Measurements from ENCODE around the gene OSBPL9. TPM values are rescaled to one million over a fixed set of nuclear protein-coding genes. Genes with fewer than 3 reads are reported as not detected.
"Not testable (repeated sequence)": the region's sequence is repeated elsewhere in the genome, so short reads cannot be mapped to it uniquely, and the experiment has no call there.

OSBPL9 gene
- total RNA-seq, 4 donors from 2014 or later = 47.6 to 88.4 (median 56.8) TPM

DNA sequence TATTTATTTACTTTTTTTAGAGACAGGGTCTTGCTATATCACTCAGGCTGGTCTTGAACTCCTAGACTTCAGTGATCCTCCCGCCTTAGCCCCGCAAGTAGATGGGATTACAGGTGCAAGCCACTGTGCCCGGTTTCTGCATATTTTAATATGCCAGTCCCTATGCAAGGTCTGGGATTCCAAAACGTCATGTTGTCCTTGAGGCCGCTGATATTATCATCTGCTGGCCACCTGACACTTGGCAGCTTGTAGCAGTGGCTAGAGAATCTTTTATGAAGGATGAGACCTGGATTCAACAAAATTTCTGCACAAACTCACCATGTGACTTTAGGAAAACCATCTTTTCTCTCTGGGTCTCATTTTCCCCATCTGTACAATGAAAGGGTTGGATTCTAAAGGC lies 32.9 kb upstream of the OSBPL9 start:
- DNase-seq (ENCODE audit: low spot score) = no peak
- ATAC-seq (ENCODE audit: low FRiP score) = no peak
- TF ChIP-seq, protein P1, sequence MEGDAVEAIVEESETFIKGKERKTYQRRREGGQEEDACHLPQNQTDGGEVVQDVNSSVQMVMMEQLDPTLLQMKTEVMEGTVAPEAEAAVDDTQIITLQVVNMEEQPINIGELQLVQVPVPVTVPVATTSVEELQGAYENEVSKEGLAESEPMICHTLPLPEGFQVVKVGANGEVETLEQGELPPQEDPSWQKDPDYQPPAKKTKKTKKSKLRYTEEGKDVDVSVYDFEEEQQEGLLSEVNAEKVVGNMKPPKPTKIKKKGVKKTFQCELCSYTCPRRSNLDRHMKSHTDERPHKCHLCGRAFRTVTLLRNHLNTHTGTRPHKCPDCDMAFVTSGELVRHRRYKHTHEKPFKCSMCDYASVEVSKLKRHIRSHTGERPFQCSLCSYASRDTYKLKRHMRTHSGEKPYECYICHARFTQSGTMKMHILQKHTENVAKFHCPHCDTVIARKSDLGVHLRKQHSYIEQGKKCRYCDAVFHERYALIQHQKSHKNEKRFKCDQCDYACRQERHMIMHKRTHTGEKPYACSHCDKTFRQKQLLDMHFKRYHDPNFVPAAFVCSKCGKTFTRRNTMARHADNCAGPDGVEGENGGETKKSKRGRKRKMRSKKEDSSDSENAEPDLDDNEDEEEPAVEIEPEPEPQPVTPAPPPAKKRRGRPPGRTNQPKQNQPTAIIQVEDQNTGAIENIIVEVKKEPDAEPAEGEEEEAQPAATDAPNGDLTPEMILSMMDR (IDR thresholded peaks at IDR 0.05) = no peak

DNA sequence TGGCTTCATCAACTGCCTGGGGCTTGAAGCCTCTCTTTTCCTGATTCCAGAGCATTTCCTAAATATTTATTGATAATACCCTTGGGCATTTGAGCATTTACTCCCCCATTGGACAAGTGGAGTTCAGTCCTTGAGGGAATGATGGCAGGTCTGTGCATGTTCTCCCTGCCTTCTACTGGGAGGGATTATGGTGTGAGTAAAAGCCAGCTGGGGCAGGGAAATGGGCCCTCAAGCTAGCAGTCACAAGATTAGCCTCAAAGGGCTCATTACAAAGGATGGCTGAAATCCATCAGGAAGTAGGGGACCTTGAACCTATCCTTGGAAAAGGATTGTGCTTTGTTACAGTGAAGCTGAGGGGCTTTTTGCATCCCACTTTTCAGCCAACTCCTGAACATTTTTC lies 24.2 kb upstream of the OSBPL9 start:
- ATAC-seq (ENCODE audit: low FRiP score) = no peak
- TF ChIP-seq, protein P1 (IDR thresholded peaks at IDR 0.05) = no peak
- DNase-seq (ENCODE audit: low spot score) = no peak

DNA sequence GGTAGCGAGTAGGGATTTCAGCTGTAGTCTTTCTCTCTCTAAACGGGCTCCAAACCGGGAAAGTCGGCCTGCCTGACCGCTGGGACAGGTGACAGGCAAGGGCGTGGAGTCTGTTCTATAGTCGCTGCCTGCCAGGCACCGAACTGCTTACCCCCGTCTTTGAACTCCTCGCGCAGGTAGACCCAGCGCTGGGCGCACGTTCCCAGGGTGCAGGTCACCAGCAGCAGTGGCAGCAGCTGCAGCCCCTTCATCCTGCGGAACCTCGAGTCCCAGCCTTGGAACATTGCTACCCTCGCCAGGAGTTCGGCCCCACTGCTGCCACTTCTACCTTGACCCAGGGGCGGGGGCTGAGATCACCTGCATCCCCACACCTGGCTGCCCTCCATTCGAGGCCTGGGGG lies 22.2 kb upstream of the OSBPL9 start:
- TF ChIP-seq, protein P1 (IDR thresholded peaks at IDR 0.05) = no peak
- ATAC-seq (ENCODE audit: low FRiP score) (no peak), DNase-seq (ENCODE audit: low spot score) (no peak)

DNA sequence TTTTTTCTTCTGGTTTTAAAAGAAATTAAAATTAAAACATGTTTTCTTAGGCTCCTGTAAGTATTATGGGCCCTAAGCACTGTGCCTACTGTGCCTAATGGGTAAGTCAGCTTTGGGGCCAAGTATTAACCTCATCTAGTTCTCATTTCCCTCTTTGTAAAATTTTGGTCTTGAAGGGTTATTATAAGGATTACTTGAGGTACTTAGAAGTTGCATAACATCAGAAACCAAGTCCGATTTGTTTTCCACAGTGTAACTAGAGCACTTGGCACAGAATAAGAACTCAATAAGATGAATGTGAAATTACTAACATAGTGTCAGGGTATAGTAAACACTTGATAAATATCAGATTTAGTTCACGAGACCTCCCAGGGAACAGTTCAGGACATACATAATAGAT lies 16.4 kb upstream of the OSBPL9 start:
- no peak for ATAC-seq (ENCODE audit: low FRiP score)
- no peak for DNase-seq (ENCODE audit: low spot score)
- TF ChIP-seq, protein P1 (IDR thresholded peaks at IDR 0.05) = no peak

DNA sequence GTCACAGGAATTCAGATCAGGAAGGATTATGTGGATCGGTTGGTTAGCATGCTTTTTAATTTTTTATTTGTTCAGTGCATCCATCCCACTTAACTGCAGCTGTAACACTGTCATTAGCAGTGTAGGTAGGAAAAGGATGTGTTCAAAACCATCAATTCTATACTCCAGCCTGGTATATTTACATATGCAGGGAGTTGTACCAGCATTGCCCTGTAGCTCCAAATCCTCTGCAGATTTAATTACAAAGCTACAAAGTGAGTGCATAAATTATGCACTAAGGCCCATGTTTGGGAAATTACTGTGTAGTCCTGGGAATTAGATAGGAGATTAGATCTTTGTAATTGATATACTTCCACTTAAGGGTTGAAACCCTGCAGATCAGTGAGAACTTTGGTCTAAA lies 15.9 kb upstream of the OSBPL9 start:
- ATAC-seq (ENCODE audit: low FRiP score) (no peak), DNase-seq (ENCODE audit: low spot score) (no peak)
- TF ChIP-seq, protein P1 (IDR thresholded peaks at IDR 0.05) = no peak

DNA sequence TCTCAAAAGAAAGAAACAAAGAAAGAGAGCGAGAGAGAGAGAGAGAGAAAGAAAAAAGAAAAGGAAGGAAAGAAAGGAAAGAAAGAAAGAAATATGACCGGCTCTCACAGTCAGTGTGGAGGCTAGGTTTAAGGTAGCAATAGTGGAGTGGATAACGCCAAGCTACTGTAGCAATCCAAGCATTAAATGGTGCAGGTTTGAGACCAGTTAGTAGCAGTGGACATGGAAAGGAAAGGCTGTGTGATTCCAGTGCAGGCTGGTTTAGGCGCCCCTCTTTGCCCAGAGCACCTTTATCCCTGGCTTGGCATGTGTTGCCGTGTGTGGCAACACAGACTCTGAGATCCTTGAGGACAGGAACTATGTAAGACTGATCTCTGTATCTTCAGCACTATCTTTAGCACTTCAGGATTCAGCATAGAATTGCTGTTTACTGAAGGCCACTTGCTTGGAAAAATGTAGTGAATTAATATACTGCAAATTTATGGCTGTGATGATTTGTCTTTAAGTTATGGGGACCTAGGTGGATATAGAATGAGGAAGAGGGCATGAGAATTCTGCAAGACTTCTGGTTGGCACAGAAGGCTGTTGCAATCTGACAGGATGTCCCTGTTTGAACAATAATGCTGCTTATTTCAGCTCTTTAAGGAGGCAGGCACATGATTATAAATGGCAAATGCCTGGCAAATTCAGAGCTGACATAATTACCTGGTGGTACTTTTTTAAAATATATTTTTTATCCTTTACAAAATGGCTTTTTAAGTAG lies 10.8 kb upstream of the OSBPL9 start:
- TF ChIP-seq, protein P1 (IDR thresholded peaks at IDR 0.05) = no peak
- DNase-seq (ENCODE audit: low spot score) (no peak), ATAC-seq (ENCODE audit: low FRiP score) (no peak)

DNA sequence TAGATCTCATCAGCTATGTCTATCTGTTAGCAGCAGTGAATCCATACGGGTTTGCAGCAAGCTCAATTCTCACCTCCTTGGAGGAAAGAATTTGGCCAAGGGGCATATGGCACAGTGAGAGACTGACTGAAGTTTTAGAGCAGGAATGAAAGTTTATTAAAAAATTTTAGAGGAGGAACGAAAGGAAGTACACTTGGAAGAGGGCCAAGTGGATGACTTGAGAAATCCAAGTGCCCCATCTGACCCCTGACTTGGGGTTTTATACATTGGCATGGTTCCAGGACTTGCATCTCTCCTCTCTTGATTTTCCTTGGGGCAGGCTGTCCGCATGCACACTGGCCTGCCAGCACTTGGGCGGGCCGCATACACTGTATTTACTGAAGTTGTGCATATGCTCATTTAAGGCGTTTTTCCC lies 9.2 kb upstream of the OSBPL9 start:
- no peak for ATAC-seq (ENCODE audit: low FRiP score)
- TF ChIP-seq, protein P1 (IDR thresholded peaks at IDR 0.05) = no peak
- no peak for DNase-seq (ENCODE audit: low spot score)

DNA sequence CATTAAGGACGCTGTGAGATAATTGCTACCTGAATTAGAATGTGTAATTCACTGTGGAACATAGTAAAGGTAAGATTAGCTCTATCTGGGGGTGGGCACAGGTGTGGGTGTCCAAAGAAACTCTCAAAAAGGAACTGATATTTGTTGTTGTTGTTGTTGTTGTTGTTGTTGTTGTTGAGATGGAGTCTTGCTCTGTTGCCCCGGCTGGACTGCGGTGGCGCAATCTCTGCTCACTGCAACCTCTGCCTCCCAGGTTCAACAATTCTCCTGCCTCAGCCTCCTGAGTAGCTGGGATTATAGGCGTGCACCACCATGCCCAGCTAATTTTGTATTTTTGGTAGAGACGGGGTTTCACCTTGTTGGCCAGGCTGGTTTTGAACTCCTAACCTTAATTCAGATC lies 6.8 kb upstream of the OSBPL9 start:
- DNase-seq (ENCODE audit: low spot score); ATAC-seq (ENCODE audit: low FRiP score): not testable (repeated sequence)
